GM21529 (cell line): ENCODE measurements around the gene P2RY4.
A peak's percentile ranks its signal among the peaks of the same experiment; 100 is the strongest.
"Not testable (repeated sequence)": the region's sequence is repeated elsewhere in the genome, so short reads cannot be mapped to it uniquely, and the experiment has no call there.

Source experiments
- ATAC-seq: cut with Tn5 transposase; IDR thresholded peaks from one replicate; pipeline ENCODE4 v1.9.1; 2021; ENCODE audit not compliant: unreplicated experiment

The P2RY4 gene

DNA sequence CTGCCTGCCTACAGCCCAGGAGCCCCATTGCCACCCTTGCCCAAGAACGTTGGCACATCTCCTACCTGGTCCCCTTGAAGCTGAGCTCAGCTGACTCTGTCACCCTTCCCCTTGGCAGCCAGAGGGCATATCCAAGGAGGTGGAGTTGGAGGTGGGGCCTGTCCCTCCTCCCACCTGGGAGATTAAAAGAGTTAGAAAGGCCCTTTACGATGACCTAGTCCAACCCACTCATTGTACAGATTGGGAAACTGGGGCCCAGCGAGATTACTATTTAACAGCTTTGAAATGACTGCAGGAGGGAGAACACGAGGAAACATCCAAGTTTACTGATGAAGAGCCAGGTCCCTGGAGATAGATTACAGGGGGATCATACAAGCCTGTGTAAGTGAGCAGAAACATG is at the start of gene P2RY4:
P2RY4 (minus strand) TSS at position 101 of the 400 bp plus-strand sequence. CDS start 580 bp downstream, outside the sequence.
- ATAC-seq = no peak

DNA sequence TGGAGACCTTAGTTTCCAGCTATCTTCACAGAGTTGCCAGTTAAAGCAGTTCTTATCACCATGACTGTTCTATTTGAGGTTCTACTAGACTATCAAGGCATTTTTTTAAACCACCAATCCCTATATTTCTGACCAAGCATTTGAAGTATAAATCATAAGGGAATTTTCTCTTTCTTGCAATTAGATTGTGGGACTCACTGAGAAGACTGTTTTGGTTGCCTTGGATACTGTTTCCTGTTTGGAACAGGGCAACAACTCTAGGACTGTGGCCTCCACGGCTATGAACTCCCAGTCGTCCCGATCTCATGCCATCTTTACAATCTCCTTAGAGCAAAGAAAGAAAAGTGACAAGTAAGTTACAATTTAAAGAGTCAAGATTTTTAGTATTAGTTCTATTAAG is 41.7 kb upstream of the P2RY4 start:
- ATAC-seq = no peak

DNA sequence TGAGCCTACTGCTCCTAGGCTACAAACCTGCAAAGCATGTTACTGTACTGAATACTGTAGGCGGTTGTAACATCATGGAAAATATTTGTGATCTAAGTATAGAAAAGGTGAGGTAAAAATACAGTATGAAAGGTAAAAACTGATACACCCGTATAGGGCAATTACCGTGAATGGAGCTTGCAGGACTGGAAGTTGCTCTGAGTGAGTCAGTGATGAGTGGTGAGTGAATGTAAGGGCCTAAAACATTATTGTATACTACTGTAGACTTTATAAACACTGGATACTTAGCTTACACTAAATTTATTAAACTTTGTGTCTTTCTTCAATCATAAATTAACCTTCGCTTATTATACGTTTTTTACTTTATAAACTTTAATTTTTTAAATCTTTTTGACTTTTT is 33.6 kb upstream of the P2RY4 start:
- ATAC-seq = no peak

DNA sequence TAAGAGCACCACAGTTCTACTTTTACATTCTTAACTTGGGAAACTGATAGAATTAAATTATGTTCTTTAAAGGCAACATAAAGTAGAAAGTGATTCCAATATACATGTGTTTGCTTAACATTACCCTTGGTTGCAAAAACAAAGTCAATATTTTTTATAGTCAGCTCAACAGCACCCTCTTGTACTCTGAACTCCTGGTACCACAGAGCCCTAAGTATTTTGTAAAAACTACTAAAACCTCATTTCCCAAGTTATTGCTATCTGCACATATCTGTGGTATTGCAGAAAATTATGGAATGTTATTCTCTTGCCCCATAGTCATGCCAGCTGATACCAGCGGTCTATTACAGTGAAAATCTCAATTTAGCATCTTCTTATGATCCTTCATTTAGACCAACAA is 32.8 kb upstream of the P2RY4 start:
- ATAC-seq = no peak

DNA sequence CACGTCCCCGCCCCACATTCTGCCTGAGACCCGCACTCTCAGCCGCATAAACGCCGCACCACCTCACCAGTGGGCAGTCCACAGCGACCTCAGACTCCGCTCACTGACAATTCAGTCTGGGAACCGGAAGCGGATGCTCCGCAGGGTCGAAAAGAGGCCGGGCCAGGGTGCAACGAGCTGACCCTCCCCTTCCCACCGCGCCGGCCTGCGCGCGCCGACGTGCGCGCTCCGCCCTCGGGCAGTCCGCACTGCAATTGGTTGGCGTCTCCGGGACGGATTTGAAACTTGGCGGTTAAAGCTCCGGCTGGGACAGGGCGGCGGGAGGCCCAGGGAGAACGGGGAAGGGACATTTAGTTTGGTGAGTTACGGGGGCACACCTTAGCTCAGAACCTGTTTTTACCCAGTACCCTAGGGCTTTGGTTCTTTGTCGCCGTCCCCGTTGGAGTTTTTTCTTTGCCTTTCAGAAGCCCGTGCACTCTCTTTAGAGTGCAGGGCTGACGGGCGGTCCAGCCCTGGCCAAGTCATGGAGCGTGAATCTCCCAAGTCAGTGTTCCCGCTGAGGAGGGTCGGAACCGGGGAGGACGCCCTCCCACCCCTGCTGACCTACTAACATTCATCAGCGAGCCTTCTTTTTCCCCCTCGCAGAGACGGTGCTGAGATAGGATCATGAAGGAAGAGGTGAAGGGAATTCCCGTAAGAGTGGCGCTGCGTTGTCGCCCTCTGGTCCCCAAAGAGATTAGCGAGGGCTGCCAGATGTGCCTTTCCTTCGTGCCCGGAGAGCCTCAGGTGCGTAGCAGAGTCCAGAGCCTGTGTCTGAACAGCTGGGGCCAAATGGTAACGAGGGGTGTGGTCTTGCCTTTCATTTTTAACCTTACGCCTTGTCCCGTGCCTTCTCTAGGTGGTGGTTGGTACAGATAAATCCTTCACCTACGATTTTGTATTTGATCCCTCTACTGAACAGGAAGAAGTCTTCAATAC is 30.1 kb upstream of the P2RY4 start, which contains the start of the genes KIF4A and PDZD11:
KIF4A (plus strand) TSS at position 312 of the 978 bp plus-strand sequence; CDS start at position 667, 355 bp downstream.
PDZD11 (minus strand) TSS at position 135 of the 978 bp plus-strand sequence. CDS start 586 bp downstream, outside the sequence.
- ATAC-seq = peak; percentile 97

DNA sequence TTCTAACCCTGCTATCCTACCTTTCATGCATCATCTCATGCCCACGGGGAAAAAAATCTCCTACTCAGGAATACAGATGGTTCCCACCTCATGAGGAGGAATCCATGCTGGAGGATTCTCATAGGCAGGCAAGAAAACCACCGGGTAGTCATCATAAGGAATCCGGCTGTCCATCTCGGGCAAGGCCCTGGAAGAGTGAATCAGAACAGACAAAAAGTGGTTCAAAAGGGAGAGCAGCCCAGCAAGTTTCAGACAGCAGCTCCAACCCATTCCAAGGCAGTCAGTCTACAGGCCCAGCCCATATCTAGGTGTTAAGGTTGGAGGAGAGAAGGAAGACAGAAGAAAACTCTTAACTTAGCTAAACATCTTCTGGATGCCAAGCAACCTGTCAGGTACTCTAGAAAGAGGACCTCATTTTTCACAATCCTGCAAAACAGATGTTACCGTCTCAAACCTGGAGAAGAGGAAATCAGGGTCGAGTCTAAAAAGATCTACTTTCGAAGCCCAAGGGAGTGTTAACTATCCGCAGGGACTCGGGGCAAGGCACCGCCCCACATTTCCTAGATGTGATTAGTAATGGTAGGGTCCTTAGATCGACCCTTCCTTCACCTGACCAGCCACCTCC is 29.3 kb upstream of the P2RY4 start:
- no peak for ATAC-seq

DNA sequence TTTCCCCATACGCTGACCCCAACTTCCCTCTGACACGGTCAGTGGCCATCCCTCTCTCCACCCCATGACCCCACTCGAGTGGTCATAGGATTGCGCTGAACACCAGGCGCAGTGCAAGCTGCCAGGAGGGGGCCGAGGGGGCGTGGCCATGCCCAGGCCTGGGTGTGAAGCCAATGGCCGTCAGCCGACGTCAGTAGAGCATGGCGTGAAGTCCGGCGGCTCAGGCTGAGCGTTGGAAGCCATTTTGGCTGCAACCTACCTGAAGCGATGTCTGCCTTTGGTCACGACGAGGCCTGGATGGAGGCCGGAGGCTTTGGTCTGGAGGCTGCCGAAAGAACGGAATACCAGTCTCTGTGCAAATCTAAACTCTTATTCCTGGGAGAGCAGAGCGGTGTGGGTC is 21.9 kb upstream of the P2RY4 start, which contains the start of gene RAB41:
RAB41 (plus strand) TSS at position 222 of the 400 bp plus-strand sequence; CDS start at position 268, 46 bp downstream.
- ATAC-seq = no peak

DNA sequence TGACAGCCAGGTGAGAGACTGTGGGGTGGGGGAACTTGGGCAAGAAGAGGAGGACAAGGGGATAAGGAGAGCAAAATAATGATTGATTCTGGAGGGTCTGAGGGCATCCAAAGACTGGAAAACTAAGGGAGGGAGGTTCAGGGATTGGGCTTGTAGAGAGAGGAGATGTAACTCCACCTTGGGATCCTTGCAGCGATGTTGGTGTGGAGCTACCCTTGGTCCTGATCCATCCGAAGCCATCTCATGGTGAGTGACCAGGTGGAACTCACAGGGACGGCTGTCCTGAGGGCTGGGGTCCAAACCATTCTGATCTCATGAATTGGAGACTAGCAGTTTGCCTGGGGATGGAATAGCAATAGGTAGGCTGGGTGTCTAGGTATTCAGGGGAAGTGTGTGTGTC is 20.6 kb upstream of the P2RY4 start:
- ATAC-seq = no peak

DNA sequence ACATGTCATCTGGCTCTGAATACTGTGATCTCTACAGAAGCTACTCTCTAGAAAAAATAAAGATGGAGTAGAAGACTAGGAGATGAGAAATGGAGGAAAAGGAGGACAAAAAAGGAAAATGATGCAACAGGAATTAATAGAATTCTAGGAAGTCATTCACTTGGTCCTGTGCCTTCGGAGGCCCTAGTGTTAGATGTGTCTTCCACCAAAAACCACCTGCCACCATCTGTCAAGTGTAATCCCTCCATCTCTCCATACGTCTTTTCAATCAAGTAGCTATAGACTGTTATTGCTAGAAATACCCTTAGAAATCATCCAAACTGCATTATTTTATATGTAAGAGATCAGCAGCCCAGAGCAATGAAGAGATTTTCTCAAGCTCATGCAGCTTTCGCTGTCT is 19.1 kb upstream of the P2RY4 start:
- no peak for ATAC-seq

DNA sequence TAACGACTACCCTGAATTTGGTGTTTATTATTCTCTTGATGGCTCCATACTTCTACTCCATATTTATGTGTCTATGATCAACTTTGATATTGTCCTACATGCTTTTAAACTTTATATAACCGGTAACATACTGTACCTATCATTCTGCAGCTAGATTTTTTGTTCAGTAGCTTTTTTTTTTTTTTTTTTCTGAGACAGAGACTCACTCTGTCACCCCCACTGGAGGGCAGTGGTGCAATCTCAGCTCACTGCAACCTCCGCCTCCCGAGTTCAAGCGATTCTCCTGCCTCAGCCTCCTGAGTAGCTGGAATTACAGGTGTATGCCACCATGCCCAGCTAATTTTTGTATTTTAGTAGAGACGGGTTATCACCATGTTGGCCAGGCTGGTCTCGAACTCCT is 14.0 kb upstream of the P2RY4 start:
- ATAC-seq = not testable (repeated sequence)

DNA sequence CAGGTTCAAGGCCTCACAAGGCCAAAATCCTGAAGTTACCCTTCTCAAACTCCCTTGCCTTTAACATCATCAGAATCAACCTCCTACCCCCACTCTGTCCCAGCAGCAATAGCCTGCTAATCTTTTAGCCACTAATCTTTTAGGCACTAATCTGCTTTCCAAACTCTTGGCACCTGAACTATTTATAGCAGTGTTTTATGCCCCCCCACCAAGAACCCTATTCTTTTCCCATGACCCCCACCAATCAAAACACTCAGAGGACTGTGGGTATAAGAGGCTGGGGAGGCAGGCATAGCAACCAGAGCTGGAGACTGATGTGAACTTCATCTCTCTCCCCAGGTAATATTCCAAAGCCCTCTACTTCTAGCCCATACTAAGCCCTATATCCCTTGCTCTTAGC is 8.0 kb upstream of the P2RY4 start, which contains the start of gene ARR3:
ARR3 (plus strand) TSS at position 301 of the 400 bp plus-strand sequence. CDS start 1,052 bp downstream, outside the sequence.
- no peak for ATAC-seq

DNA sequence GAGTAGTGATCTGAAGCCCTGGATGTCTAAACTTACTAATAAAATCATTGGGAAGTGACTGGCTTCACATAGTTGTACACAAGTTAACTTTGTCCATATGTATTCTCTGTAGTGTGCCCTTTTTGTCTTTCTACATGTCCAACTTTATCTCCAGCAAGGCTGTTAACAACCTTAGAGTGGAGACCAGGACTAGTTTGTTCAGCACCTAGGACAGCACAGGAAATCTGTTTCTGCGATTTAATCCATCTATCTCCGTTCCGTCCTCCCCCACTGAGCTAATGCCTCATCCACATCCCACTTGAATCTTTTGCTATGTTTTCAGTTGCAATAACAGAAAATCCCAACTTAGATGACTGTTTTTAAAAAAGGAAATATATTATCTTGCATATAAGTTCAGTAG is 4.8 kb upstream of the P2RY4 start:
- ATAC-seq = no peak

DNA sequence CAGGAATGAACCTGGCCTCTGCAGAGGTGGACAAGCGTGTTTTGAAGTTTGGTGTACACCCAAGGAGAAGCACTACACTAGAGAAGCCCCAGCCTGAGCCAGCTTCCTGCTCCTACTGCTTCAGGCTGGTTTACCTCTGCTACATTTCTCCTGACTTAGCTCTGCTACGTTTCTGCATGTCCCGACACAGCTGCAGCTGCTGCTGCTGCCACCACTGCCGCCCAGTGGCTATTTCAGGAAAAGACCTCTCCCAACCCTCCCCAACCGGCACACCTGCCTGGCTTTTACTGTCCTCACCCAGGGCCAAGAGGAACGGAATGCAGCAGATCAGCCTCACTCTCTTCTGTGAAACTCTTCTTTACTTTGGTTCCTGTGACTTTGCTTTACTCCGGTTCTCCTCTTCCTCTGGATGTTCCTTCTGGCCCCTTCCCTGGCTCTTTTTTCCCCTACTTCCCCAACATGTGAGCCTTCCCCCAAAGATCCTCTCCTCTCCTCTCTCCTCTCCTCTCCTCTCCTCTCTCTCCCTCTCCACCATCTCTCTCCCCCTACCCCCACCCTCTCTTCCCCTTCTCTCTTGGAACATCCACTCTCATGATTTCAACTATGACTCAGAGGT is 3.1 kb upstream of the P2RY4 start:
- ATAC-seq = peak; percentile 76

DNA sequence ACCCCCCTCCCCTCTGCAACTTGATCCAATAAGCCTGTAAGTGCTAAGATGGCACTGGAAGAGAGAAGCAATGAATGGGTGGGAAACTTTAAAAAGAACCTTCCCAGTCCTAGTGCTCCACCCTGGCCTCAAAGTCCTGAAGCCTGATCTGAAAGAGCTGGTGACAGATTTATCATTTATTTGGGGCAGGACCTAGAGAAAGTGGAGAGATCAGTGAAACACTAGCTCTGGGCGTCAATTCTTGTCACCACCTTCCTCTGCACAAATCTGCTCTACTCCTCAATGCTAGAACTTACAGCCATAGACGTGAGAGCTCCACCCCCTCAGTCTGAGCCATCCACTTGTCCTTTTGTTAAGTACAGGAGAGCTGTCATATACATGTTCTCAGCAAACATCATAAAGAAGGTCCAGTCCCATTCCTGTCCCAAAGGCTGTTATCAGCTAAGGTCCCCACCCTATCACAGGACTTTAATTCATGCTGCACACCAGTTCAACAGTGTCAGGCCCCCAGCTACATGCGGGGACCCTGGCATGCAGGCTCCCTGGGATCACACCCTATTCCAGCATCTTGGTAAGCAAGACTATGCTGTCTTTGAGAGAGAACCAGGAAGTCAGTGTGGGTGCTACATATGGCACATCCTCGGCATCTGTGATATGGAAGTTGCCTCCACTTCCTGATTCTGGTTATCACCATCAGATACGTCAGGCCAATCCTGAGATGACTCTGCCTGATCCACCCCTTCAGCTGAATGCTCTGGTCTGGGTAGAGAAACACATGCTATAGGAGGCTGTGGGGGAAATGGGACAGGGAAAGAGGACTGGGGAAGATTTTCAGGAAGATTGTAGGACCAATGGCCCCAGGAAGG is 2.3 kb downstream of the P2RY4 start:
- ATAC-seq = no peak

DNA sequence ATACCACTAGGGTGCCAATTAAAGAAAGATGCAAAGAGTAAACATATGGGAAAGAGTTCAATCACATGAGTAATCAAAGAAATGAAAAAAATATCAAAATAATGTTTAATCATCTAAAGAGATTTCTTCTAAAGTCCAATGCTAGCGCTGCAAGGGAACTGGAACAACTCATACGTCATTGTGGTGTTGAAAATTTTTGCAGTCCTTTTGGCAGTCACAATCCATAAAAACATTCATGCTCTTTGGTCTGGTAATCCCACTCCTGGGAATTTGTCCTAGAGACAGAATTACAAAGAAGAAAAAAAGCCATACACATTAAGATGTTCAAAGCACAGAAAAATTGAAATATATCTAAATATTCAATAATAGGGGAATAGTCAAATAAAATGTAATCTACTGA is 4.6 kb downstream of the P2RY4 start:
- ATAC-seq = no peak

DNA sequence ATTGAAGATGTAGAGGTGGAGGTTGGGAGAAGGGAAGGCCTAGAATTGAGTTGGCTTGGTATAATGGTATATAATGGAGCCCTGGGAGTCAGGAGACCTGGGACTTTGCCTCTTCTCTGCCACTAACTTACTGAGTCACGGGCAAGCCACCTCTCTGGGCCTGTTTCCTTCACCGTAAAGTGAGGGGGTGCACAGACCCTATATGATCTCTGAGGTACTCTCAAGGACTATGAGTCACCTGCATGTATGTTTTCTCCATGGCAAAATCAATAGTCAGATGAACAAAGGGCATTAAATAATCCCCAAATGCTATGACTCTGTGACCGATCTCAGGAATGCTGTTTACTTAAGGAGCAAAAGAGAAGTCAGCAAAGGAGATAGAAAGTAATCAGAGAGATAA is 5.1 kb downstream of the P2RY4 start:
- no peak for ATAC-seq

DNA sequence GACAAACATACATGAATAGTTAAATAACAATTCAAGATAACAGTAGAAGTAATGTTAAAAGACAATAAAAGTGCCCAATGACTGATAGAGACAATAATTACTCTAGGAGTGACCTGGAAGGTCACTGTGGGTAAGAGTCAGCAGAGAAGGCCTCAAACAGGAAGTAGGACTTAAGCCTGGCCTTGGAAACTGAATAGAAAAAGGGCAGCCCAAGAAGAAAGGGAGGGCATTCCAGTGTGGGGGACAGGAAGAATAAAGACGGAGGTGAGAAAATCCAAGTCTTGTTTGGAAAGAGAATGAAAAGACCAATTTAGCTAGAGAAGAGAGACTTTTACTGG is 6.0 kb downstream of the P2RY4 start:
- ATAC-seq = no peak

DNA sequence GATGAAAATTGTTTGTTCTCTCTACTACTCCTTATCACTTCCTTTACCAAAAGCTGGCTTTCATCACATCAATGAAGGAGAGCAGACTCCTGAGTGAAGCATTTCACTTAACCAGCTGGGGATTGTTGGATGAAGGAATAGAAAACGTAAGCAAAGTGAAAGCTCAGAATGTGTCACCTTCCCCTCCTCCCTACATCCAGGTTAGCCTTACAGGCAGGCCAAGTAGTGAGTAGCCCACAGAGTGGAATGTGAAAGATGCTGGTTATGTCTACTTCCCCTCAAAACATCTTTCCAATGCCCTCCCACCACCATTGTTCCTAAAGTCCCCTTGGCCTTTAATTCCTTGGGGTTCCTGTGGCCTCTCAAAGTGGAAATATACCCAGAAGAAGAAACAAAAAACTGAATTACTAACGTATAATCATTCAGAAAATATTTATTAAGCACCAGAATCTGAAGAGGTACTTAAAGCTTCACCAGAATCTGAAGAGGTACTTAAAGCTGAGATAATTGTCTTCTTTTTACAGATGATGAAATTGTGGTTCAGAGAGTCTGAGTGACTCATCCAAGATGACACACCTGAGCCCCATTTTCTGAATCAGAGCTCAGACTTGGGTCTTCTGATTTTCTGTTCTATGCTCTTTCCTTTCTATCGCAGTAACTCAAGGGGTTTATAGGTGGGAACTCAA is 6.5 kb downstream of the P2RY4 start:
- ATAC-seq = no peak

DNA sequence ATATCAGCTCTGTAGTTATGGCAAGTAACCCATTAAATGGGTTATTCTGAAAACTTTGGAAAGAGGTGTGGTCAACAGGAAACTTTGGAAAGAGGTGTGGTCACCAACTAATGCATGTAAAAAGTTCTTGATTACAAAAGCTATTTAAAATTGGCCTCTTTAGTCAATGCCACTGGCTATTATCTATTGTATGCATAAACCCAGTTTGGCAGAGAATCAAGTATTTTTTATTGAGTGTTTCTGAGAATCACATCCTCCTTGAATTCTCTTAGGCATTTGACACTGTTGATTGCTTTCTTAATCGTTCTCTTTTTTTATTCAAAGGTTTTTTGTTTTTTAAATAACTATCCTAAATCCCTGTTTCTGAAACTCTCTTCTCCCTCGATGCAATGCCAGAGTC is 7.5 kb downstream of the P2RY4 start:
- ATAC-seq = no peak

DNA sequence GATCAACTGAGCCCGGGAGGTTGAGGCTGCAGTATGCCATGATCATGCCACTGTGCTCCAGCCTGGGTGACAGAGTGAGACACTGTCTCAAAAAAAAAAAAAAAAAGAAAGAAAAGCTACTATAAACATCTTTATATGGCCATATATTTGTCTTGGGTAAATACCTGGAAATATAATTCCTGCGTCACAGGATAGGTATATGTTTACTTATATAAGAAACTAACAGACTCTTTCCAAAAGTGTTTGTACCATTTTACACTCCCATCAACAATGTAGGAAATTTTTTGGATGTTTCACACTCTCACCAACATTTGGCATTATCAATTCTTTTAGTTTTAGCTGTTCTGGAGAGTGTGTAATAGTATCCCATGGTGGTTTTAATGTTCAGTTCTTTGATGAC is 12.8 kb downstream of the P2RY4 start:
- ATAC-seq = no peak
